Midbrain (tissue), 1 donor: ENCODE data around the gene ATP5F1E.

Experiments used
- DNase-seq: peaks from one replicate; lab custom pipeline; 2025; lab: John Stamatoyannopoulos, UW

The ATP5F1E gene

GRCh38 chr20:59032023-59032712 is at the start of gene ATP5F1E:
Gene ATP5F1E, minus strand, starts transcription at chr20:59032335. Its CDS starts 84 bp downstream, at chr20:59032251.
- peak; percentile 97 for DNase-seq

- no peak for DNase-seq
Measured at GRCh38 chr20:59081036-59081435, 48.9 kb upstream of the ATP5F1E start.

GRCh38 chr20:59078231-59078630 is 46.1 kb upstream of the ATP5F1E start:
- DNase-seq: no peak

GRCh38 chr20:59077705-59078104 is 45.6 kb upstream of the ATP5F1E start:
- DNase-seq: no peak

GRCh38 chr20:59075934-59076508 is 43.9 kb upstream of the ATP5F1E start:
- no peak for DNase-seq

- DNase-seq: no peak
Measured at GRCh38 chr20:59074456-59074855, 42.3 kb upstream of the ATP5F1E start.

GRCh38 chr20:59073582-59073981 is 41.4 kb upstream of the ATP5F1E start:
- no peak for DNase-seq

- no peak for DNase-seq
Measured at GRCh38 chr20:59071216-59071615, 39.1 kb upstream of the ATP5F1E start.

GRCh38 chr20:59069026-59069425 is 36.9 kb upstream of the ATP5F1E start:
- no peak for DNase-seq

- DNase-seq: no peak
Measured at GRCh38 chr20:59068534-59068933, 36.4 kb upstream of the ATP5F1E start.

- DNase-seq: no peak
Measured at GRCh38 chr20:59064214-59064722, 32.1 kb upstream of the ATP5F1E start.

- no peak for DNase-seq
Measured at GRCh38 chr20:59063358-59064213, 31.5 kb upstream of the ATP5F1E start.

- DNase-seq: no peak
Measured at GRCh38 chr20:59062081-59062480, 29.9 kb upstream of the ATP5F1E start.

- peak; percentile 13 for DNase-seq
Measured at GRCh38 chr20:59055302-59055701, 23.2 kb upstream of the ATP5F1E start.

- no peak for DNase-seq
Measured at GRCh38 chr20:59051666-59052185, 19.6 kb upstream of the ATP5F1E start.

GRCh38 chr20:59050437-59050836 is 18.3 kb upstream of the ATP5F1E start:
- DNase-seq: no peak

- no peak for DNase-seq
Measured at GRCh38 chr20:59048681-59049030, 16.5 kb upstream of the ATP5F1E start.

- no peak for DNase-seq
Measured at GRCh38 chr20:59047938-59048680, 16.0 kb upstream of the ATP5F1E start.

- DNase-seq: no peak
Measured at GRCh38 chr20:59046862-59047261, 14.7 kb upstream of the ATP5F1E start.

GRCh38 chr20:59044796-59045195 is 12.7 kb upstream of the ATP5F1E start:
- DNase-seq: no peak

- no peak for DNase-seq
Measured at GRCh38 chr20:59044295-59044694, 12.2 kb upstream of the ATP5F1E start.

GRCh38 chr20:59043698-59044097 is 11.6 kb upstream of the ATP5F1E start:
- no peak for DNase-seq
